MV-4-11 (cell line): ENCODE data around the gene PRKAG2.

Source experiments
- DNase-seq: peaks from one replicate; lab custom pipeline; 2025; lab: John Stamatoyannopoulos, UW

Gene PRKAG2

GRCh38 chr7:151648429-151648828, 228.5 kb downstream of the PRKAG2 start:
- DNase-seq, result no peak

- DNase-seq, result no peak
Measured at GRCh38 chr7:151647874-151648273, 229.0 kb downstream of the PRKAG2 start.

GRCh38 chr7:151647006-151647405, 229.9 kb downstream of the PRKAG2 start:
- no peak for DNase-seq

GRCh38 chr7:151645311-151645710, 231.6 kb downstream of the PRKAG2 start:
- peak; percentile 20 for DNase-seq

GRCh38 chr7:151644554-151644953, 232.4 kb downstream of the PRKAG2 start:
- no peak for DNase-seq

GRCh38 chr7:151642746-151643145, 234.2 kb downstream of the PRKAG2 start:
- no peak for DNase-seq

- no peak for DNase-seq
Measured at GRCh38 chr7:151641587-151641986, 235.3 kb downstream of the PRKAG2 start.

- DNase-seq, result no peak
Measured at GRCh38 chr7:151637781-151638261, 239.1 kb downstream of the PRKAG2 start.

GRCh38 chr7:151634643-151635042, 242.3 kb downstream of the PRKAG2 start:
- DNase-seq, result no peak

GRCh38 chr7:151633516-151633812, 243.5 kb downstream of the PRKAG2 start:
- DNase-seq, result no peak

GRCh38 chr7:151632750-151633515, 244.0 kb downstream of the PRKAG2 start:
- peak; percentile 96 for DNase-seq

- peak; percentile 63 for DNase-seq
Measured at GRCh38 chr7:151631953-151632749, 244.8 kb downstream of the PRKAG2 start.

- DNase-seq, result no peak
Measured at GRCh38 chr7:151631570-151631952, 245.4 kb downstream of the PRKAG2 start.

- DNase-seq, result no peak
Measured at GRCh38 chr7:151630851-151631569, 245.9 kb downstream of the PRKAG2 start.

GRCh38 chr7:151630358-151630757, 246.6 kb downstream of the PRKAG2 start:
- DNase-seq, result no peak

GRCh38 chr7:151629713-151630272, 247.1 kb downstream of the PRKAG2 start:
- DNase-seq, result no peak

GRCh38 chr7:151628846-151629604, 247.9 kb downstream of the PRKAG2 start:
- DNase-seq, result no peak

GRCh38 chr7:151626422-151627115, 250.3 kb downstream of the PRKAG2 start:
- DNase-seq, result no peak

- no peak for DNase-seq
Measured at GRCh38 chr7:151625606-151626005, 251.3 kb downstream of the PRKAG2 start.

- DNase-seq, result no peak
Measured at GRCh38 chr7:151624246-151624928, 252.5 kb downstream of the PRKAG2 start.
